Upper lobe of left lung (tissue), 6 donors: ENCODE measurements around the gene MAK. TPM values are rescaled to one million over a fixed set of nuclear protein-coding genes. Genes with fewer than 3 reads are reported as not detected.

ENCODE experiments used
- ATAC-seq, 2 donors: fragments of 200-7000 bp; cut with Tn5 transposase; one replicate each; pipeline ENCODE4 v1.9.1; 2022; ENCODE audit warnings: mild to moderate bottlenecking in 2 of 2, moderate library complexity in 2 of 2; ENCODE audit not compliant: low FRiP score in 2 of 2
- DNase-seq, 2 donors: peaks; one replicate each; pipeline ENCODE4 v3.0.0-alpha.2; 2019 to 2020
- H3K27ac ChIP-seq, 4 donors: fragments of 200-600 bp; sonication (generic); one replicate each; pipeline ENCODE4 v1.5.1; 2016 to 2019
- H3K27me3 ChIP-seq, 4 donors: fragments of 200-600 bp; sonication (generic); one replicate each; pipeline ENCODE4 v1.5.1; 2017 to 2019
- H3K36me3 ChIP-seq, 4 donors: fragments of 200-600 bp; sonication (generic); one replicate each; pipeline ENCODE4 v1.5.1; 2016 to 2019
- H3K4me1 ChIP-seq, 4 donors: fragments of 200-600 bp; sonication (generic); one replicate each; pipeline ENCODE4 v1.5.1; 2018 to 2019
- H3K4me3 ChIP-seq, 4 donors: fragments of 200-600 bp; sonication (generic); one replicate each; pipeline ENCODE4 v1.5.1; 2017 to 2019; ENCODE audit warnings: mild to moderate bottlenecking in 2 of 4, moderate library complexity in 1 of 4
- H3K9me3 ChIP-seq, 4 donors: fragments of 200-600 bp; sonication (generic); one replicate each; pipeline ENCODE4 v1.5.1; 2018 to 2019
- EP300 ChIP-seq, 4 donors: sonication (generic); formaldehyde crosslinking; IDR thresholded peaks; one replicate each; pipeline ENCODE4 v1.5.1; 2017; ENCODE audit warnings: antibody characterized with exemption in 4 of 4, control low read depth in 2 of 4
- POLR2A ChIP-seq, 4 donors: fragments of 450-650 bp; IDR thresholded peaks; one replicate each; pipeline ENCODE4 v1.5.1; 2016 to 2017; ENCODE audit warnings: antibody characterized with exemption in 4 of 4, mild to moderate bottlenecking in 2 of 4
- POLR2AphosphoS5 ChIP-seq, 2 donors: sonication (generic); formaldehyde crosslinking; IDR thresholded peaks; one replicate each; pipeline ENCODE4 v1.5.1; 2017; ENCODE audit warnings: antibody characterized with exemption in 2 of 2
- WGBS, 2 donors: methylation state at CpG; one replicate each; pipeline ENCODE4 v1.1.5; 2017 to 2018; 5-methylcytosine and 5-hydroxymethylcytosine counted together
- total RNA-seq, 6 donors: library from RNA; depleted of rRNA in 4 of 6; stranded (reverse); fragments of >200 nt in 4 of 6; gene quantifications; one replicate each; pipeline versions ENCODE4 v1.1.0 to v1.2.1, GENCODE V29; 2016 to 2021
- TF ChIP-seq, protein P1 (sequence below), 6 experiments: fragments of 450-650 bp in 4 of 6; fragments of 200-600 bp in 2 of 6; sonication (generic) in 2 of 6; IDR thresholded peaks; one replicate each; pipeline ENCODE4 v1.5.1; 2016 to 2019; ENCODE audit warnings: antibody characterized with exemption in 6 of 6
- donor health status: DM: no; HTN: no; CAD: no; lungs with moderate emphysema.
- donor health status: DM: no; HTN: yes; CAD: no; lungs with severe emphysema.

The MAK gene
- total RNA-seq, 6 donors from 2014 or later: 0.57 to 5.3 (median 1.8) TPM; not detected in 1

DNA sequence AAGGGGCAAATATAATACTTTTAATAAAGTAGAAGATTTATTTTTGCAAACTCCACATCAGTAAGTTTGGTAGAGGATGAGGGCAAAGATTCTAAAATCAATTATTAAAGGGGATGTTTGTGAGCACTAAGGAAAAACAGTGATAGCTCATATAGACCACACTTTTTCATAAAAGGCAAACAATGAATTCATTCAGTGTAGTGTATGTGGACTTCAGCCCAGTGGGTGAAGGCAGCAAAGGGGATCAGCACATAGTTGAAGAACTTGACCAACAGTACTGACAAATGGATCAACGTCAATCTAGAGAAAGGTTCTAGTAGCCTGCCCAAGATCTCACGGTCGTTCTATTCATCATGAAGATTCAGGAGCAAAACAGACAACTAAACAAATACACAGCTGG, 45.3 kb downstream of the MAK start:
- Histone ChIP-seq H3K27me3 (no peaks in the 10 kb centered on the region), H3K27ac (no peak overlapping the region), H3K9me3 (no peaks in the 10 kb centered on the region), H3K36me3 (peaks cover 0 to 6% (median 3%) of the 10 kb centered on the region in 4 donors), H3K4me3 (no peak overlapping the region), H3K4me1 (no peaks in the 10 kb centered on the region)
- ATAC-seq (no peak), DNase-seq (no peak)
- WGBS, 2 donors: 90 to 100% methylated on average over 3 of the region's 3 CpGs
- TF ChIP-seq, protein P1, sequence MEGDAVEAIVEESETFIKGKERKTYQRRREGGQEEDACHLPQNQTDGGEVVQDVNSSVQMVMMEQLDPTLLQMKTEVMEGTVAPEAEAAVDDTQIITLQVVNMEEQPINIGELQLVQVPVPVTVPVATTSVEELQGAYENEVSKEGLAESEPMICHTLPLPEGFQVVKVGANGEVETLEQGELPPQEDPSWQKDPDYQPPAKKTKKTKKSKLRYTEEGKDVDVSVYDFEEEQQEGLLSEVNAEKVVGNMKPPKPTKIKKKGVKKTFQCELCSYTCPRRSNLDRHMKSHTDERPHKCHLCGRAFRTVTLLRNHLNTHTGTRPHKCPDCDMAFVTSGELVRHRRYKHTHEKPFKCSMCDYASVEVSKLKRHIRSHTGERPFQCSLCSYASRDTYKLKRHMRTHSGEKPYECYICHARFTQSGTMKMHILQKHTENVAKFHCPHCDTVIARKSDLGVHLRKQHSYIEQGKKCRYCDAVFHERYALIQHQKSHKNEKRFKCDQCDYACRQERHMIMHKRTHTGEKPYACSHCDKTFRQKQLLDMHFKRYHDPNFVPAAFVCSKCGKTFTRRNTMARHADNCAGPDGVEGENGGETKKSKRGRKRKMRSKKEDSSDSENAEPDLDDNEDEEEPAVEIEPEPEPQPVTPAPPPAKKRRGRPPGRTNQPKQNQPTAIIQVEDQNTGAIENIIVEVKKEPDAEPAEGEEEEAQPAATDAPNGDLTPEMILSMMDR (IDR thresholded peaks at IDR 0.05): no peak
- TF ChIP-seq EP300 (IDR thresholded peaks at IDR 0.05) (no peak), POLR2A (IDR thresholded peaks at IDR 0.05) (no peak), POLR2AphosphoS5 (IDR thresholded peaks at IDR 0.05) (no peak)

DNA sequence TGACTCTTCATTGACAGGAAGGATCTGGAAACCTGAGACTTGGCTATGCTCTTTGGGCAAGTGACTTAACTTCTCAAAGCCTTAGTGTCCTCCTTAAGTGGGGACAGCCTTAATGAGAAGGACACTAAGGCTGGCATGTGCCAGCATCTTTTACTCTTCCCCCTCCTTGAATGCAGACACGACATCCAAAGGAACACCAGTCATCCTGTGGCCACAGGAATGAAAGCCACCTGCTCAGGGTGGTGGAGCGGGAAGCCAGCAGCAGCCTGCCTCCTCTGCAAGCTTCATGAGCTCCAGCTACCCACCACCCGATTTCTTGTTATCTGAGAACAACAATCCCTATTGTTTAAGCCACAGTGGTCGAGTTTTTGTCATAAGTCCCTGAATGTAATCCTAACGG, 46.2 kb downstream of the MAK start:
- H3K4me1 ChIP-seq: no peaks in the 10 kb centered on the region
- TF ChIP-seq, protein P1 (IDR thresholded peaks at IDR 0.05): no peak
- no peak for TF ChIP-seq POLR2AphosphoS5 (IDR thresholded peaks at IDR 0.05)
- TF ChIP-seq EP300 (IDR thresholded peaks at IDR 0.05): no peak
- TF ChIP-seq POLR2A (IDR thresholded peaks at IDR 0.05): no peak
- DNase-seq (no peak), ATAC-seq (no peak)
- H3K27me3 ChIP-seq: no peaks in the 10 kb centered on the region
- H3K4me3 ChIP-seq: no peak overlapping the region
- peaks cover 0 to 6% (median 3%) of the 10 kb centered on the region in 4 donors for H3K36me3 ChIP-seq
- 86 to 95% methylated on average over 5 of the region's 5 CpGs for WGBS, 2 donors
- H3K9me3 ChIP-seq: no peaks in the 10 kb centered on the region
- no peak overlapping the region for H3K27ac ChIP-seq

DNA sequence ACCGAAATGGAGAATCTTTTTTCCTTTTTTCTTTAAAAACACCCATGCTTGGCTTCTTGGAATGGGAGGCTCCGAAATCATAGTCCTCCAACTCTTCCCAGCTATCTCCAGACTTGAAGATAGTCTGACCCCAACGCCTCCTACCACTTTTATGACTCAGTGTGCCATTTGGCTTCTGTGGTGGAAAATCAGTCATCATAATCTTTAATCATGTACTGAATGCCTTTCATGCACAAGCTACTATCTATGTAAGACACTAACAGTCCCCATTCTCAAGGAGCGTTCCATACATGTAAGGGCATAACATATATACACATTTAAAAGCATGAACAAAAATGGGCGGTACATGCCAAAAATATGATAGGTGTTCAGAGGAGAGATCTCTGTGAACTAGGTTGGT, 46.7 kb downstream of the MAK start:
- DNase-seq (no peak), ATAC-seq (no peak)
- Histone ChIP-seq H3K36me3 (peaks cover 0 to 6% (median 3%) of the 10 kb centered on the region in 4 donors), H3K27me3 (no peaks in the 10 kb centered on the region), H3K4me1 (no peaks in the 10 kb centered on the region), H3K27ac (no peak overlapping the region), H3K4me3 (no peak overlapping the region), H3K9me3 (no peaks in the 10 kb centered on the region)
- no peak for TF ChIP-seq POLR2A (IDR thresholded peaks at IDR 0.05)
- no peak for TF ChIP-seq POLR2AphosphoS5 (IDR thresholded peaks at IDR 0.05)
- TF ChIP-seq EP300 (IDR thresholded peaks at IDR 0.05): no peak
- TF ChIP-seq, protein P1 (IDR thresholded peaks at IDR 0.05): no peak
- WGBS, 2 donors: 91 to 94% methylated on average over 5 of the region's 5 CpGs

DNA sequence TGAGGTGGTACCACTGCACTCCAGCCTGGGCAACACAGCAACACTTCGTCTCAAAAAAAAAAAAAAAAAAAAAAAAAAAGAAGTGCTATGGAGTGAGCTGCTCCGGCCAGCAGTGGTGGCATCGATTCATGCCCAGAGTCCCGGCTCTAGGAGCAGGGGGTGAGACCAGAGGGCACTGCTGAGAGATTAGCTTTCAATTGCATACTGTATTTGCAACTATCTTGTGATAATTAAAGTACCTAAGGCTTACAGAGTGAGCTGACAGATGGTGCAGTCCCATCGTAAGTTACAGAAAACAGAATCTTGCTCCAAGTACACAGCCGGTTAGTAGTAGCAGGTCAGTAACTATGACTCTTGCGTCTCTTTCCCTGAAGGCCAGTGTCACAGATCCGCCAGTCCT, 59.3 kb downstream of the MAK start:
- ATAC-seq: no peak
- no peak for DNase-seq
- Histone ChIP-seq H3K4me3 (no peak overlapping the region), H3K27ac (no peak overlapping the region), H3K4me1 (no peaks in the 10 kb centered on the region), H3K9me3 (no peaks in the 10 kb centered on the region), H3K27me3 (no peaks in the 10 kb centered on the region), H3K36me3 (peaks cover 0 to 17% (median 8%) of the 10 kb centered on the region in 4 donors)
- WGBS, 2 donors: 92 to 96% methylated on average over 8 of the region's 8 CpGs
- TF ChIP-seq POLR2A (IDR thresholded peaks at IDR 0.05) (no peak), EP300 (IDR thresholded peaks at IDR 0.05) (no peak), POLR2AphosphoS5 (IDR thresholded peaks at IDR 0.05) (no peak)
- TF ChIP-seq, protein P1 (IDR thresholded peaks at IDR 0.05): no peak

DNA sequence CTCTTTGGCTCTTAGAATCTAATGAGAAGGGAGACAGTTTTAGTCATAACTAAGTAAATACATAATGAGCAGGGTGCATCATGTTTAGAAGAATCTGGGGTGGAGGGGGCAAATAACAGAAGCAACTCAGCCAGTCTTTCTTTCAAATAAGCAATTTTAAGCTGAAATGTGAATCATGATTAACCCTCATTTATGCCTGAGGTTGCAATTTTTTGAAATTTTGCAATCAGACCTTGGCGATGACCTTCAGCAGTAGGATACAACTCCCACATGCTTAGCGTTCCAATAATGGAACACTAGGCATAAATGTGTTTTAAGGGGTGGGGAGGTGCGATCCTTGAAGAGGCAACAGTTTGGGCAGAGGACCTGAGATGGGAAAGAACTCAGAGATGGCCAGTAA, 60.1 kb downstream of the MAK start:
- no peak for ATAC-seq
- Histone ChIP-seq H3K9me3 (no peaks in the 10 kb centered on the region), H3K27me3 (no peaks in the 10 kb centered on the region), H3K4me3 (no peak overlapping the region), H3K27ac (no peak overlapping the region), H3K4me1 (no peaks in the 10 kb centered on the region), H3K36me3 (peaks cover 0 to 17% (median 8%) of the 10 kb centered on the region in 4 donors)
- TF ChIP-seq POLR2AphosphoS5 (IDR thresholded peaks at IDR 0.05): no peak
- TF ChIP-seq EP300 (IDR thresholded peaks at IDR 0.05): no peak
- TF ChIP-seq, protein P1 (IDR thresholded peaks at IDR 0.05): no peak
- 93 to 98% methylated on average over 3 of the region's 3 CpGs for WGBS, 2 donors
- no peak for DNase-seq
